ENCODE measurements around the gene SLC23A2.
"Not testable (repeated sequence)": the region's sequence is repeated elsewhere in the genome, so short reads cannot be mapped to it uniquely, and the experiment has no call there.

The SLC23A2 gene

GRCh38 chr20:4936392-4936850 lies 64.9 kb downstream of the SLC23A2 start:
- no peak for DNase-seq (ENCODE audit: low read depth in 2 of 2)

GRCh38 chr20:4932061-4932460 lies 69.2 kb downstream of the SLC23A2 start:
- no peak for DNase-seq (ENCODE audit: low read depth in 2 of 2)

- no peak for DNase-seq (ENCODE audit: low read depth in 2 of 2)
Measured at GRCh38 chr20:4929686-4930397, 71.5 kb downstream of the SLC23A2 start.

- DNase-seq (ENCODE audit: low read depth in 2 of 2): no peak
Measured at GRCh38 chr20:4926531-4927156, 74.7 kb downstream of the SLC23A2 start.

- DNase-seq (ENCODE audit: low read depth in 2 of 2): no peak
Measured at GRCh38 chr20:4925842-4926530, 75.3 kb downstream of the SLC23A2 start.

GRCh38 chr20:4924446-4924845 lies 76.9 kb downstream of the SLC23A2 start:
- DNase-seq (ENCODE audit: low read depth in 2 of 2): no peak

- no peak for DNase-seq (ENCODE audit: low read depth in 2 of 2)
Measured at GRCh38 chr20:4924032-4924431, 77.3 kb downstream of the SLC23A2 start.

- DNase-seq (ENCODE audit: low read depth in 2 of 2): no peak
Measured at GRCh38 chr20:4922186-4922585, 79.1 kb downstream of the SLC23A2 start.

GRCh38 chr20:4921271-4921670 lies 80.0 kb downstream of the SLC23A2 start:
- not testable (repeated sequence) for DNase-seq (ENCODE audit: low read depth in 2 of 2)

GRCh38 chr20:4920655-4921054 lies 80.7 kb downstream of the SLC23A2 start:
- no peak for DNase-seq (ENCODE audit: low read depth in 2 of 2)

- DNase-seq (ENCODE audit: low read depth in 2 of 2): no peak
Measured at GRCh38 chr20:4920131-4920530, 81.2 kb downstream of the SLC23A2 start.

- no peak for DNase-seq (ENCODE audit: low read depth in 2 of 2)
Measured at GRCh38 chr20:4919047-4919704, 82.1 kb downstream of the SLC23A2 start.

- DNase-seq (ENCODE audit: low read depth in 2 of 2): no peak
Measured at GRCh38 chr20:4918473-4918872, 82.8 kb downstream of the SLC23A2 start.

- DNase-seq (ENCODE audit: low read depth in 2 of 2): no peak
Measured at GRCh38 chr20:4916971-4917881, 84.1 kb downstream of the SLC23A2 start.

- DNase-seq (ENCODE audit: low read depth in 2 of 2): no peak
Measured at GRCh38 chr20:4913147-4913546, 88.2 kb downstream of the SLC23A2 start.

GRCh38 chr20:4912380-4913142 lies 88.7 kb downstream of the SLC23A2 start:
- no peak for DNase-seq (ENCODE audit: low read depth in 2 of 2)

GRCh38 chr20:4910951-4911350 lies 90.4 kb downstream of the SLC23A2 start:
- DNase-seq (ENCODE audit: low read depth in 2 of 2): no peak

- no peak for DNase-seq (ENCODE audit: low read depth in 2 of 2)
Measured at GRCh38 chr20:4905613-4906012, 95.7 kb downstream of the SLC23A2 start.

GRCh38 chr20:4905195-4905594 lies 96.1 kb downstream of the SLC23A2 start:
- no peak for DNase-seq (ENCODE audit: low read depth in 2 of 2)

GRCh38 chr20:4904127-4904860 lies 97.0 kb downstream of the SLC23A2 start:
- DNase-seq (ENCODE audit: low read depth in 2 of 2): no peak
